ENCODE data around the gene PITPNM3. TPM values are rescaled to one million over a fixed set of nuclear protein-coding genes. Genes with fewer than 3 reads are reported as not detected.

PITPNM3 gene
- total RNA-seq, 2 experiments from 2014 or later = 0.38 to 0.67 TPM

- DNase-seq = no peak
- intact Hi-C loops (cut with micrococcal nuclease) = no loop called here
- H3K9me3 Mint-ChIP-seq = no peaks in the 10 kb centered on the region
- no peak overlapping the region for H3K27ac Mint-ChIP-seq
- H3K4me3 Mint-ChIP-seq = no peak overlapping the region
- H3K4me1 Mint-ChIP-seq (ENCODE audit: low read depth) = peaks cover 8% of the 10 kb centered on the region
- no peaks in the 10 kb centered on the region for H3K27me3 Mint-ChIP-seq (ENCODE audit: low read depth)
- CTCF ChIA-PET = interaction anchor here (0.6 kb wide), 1 partner anchor 7 kb away, joined by 3 read pairs; no protein-coding TSS in a partner anchor
- H3K36me3 Mint-ChIP-seq (ENCODE audit: low read depth) = no peaks in the 10 kb centered on the region
These were observed 91.0 kb downstream of the PITPNM3 start for GRCh38 chr17:6465206-6466003.

DNA sequence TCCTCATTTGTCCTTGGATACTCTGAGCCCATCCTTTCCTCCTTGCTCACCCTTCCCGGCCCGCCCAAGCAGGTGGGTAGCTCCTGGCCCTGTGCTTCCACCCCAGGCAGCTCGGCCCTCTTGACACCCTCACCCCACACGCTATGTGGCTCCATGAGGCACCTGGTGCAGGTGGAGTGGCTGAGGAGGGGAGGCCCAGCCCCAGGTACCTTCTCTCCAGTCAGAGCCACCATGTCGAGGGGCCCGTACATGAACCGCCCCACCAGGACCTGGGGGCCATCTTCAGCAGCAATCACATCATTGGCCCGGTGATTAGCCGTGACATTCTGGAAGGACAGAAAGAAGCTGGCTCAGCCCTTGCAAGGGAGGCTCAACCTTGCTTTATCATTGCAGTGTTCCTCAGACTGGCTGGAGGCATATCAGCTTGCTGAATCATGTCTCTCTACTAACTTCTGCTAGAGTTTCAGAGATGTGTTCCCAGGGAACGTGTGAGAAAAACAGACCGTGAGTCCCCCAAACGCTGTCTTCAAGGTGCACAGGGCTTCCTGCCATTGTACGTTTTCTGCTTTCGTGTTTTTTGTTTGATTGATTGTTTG, 91.8 kb downstream of the PITPNM3 start:
- no peak for DNase-seq
- no peaks in the 10 kb centered on the region for H3K9me3 Mint-ChIP-seq
- no peak overlapping the region for H3K27ac Mint-ChIP-seq
- H3K36me3 Mint-ChIP-seq (ENCODE audit: low read depth) = no peaks in the 10 kb centered on the region
- no peak overlapping the region for H3K4me3 Mint-ChIP-seq
- H3K4me1 Mint-ChIP-seq (ENCODE audit: low read depth) = peaks cover 8% of the 10 kb centered on the region
- no peaks in the 10 kb centered on the region for H3K27me3 Mint-ChIP-seq (ENCODE audit: low read depth)
- intact Hi-C loops (cut with micrococcal nuclease) = no loop called here
- CTCF ChIA-PET = interaction anchor here (0.6 to 0.9 kb wide), 2 partner anchors 8 to 9 kb away, joined by 3 read pairs; no protein-coding TSS in a partner anchor

DNA sequence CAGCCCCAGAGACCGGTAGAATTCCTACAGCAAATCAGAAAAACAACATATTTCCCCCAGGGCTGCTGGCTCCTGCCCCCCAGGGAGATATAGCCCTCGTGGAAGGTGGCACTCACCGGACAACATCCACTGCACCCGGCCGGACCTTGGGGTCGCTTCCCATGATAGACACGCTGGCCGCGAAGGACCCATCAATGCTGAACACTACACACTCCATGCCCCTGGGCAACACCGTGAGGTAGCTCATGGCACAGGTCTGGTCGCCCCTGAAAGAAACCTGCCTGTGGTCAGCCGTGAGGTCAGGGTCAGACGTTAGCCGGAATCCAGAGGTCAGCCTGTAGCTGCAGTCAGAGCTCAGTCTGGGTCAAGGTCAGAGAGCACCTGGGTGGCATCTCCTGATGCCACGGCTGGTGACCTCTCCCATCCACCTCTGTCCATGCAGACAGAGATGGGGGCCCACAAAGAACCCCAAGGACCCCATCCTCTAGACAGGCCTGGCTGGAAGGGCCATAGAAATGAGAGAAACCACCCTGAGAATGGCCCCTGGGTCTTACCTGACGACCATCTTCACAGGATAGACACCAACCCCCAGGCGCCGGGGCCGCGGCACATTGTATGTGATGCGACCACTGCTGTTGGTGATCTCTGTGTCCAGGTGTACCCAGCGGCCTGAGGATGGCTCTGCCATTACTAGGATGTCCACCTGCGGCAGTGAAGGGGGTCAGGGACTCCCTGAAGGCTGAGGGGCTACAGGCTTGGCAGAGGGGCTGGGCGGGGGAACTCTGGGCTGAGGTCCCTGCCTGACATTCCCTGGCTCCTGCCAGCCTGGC, 92.5 kb downstream of the PITPNM3 start:
- CTCF ChIA-PET = interaction anchor here (0.9 kb wide), 1 partner anchor 9 kb away, joined by 3 read pairs; no protein-coding TSS in a partner anchor
- Mint-ChIP-seq H3K9me3 (no peaks in the 10 kb centered on the region), H3K36me3 (ENCODE audit: low read depth) (no peaks in the 10 kb centered on the region), H3K4me1 (ENCODE audit: low read depth) (peaks cover 8% of the 10 kb centered on the region), H3K27ac (no peak overlapping the region), H3K4me3 (no peak overlapping the region), H3K27me3 (ENCODE audit: low read depth) (no peaks in the 10 kb centered on the region)
- intact Hi-C loops (cut with micrococcal nuclease) = no loop called here
- DNase-seq = no peak

GRCh38 chr17:6462692-6463091, 93.7 kb downstream of the PITPNM3 start:
- intact Hi-C loops (cut with micrococcal nuclease) = no loop called here
- no peak overlapping the region for H3K27ac Mint-ChIP-seq
- H3K4me1 Mint-ChIP-seq (ENCODE audit: low read depth) = peaks cover 8% of the 10 kb centered on the region
- H3K36me3 Mint-ChIP-seq (ENCODE audit: low read depth) = no peaks in the 10 kb centered on the region
- H3K4me3 Mint-ChIP-seq = no peak overlapping the region
- no peaks in the 10 kb centered on the region for H3K27me3 Mint-ChIP-seq (ENCODE audit: low read depth)
- DNase-seq = no peak
- no peaks in the 10 kb centered on the region for H3K9me3 Mint-ChIP-seq
- CTCF ChIA-PET = interaction anchor here (1.0 to 1.3 kb wide), 2 partner anchors 9 to 32 kb away, joined by 3 to 4 read pairs; no protein-coding TSS in a partner anchor

DNA sequence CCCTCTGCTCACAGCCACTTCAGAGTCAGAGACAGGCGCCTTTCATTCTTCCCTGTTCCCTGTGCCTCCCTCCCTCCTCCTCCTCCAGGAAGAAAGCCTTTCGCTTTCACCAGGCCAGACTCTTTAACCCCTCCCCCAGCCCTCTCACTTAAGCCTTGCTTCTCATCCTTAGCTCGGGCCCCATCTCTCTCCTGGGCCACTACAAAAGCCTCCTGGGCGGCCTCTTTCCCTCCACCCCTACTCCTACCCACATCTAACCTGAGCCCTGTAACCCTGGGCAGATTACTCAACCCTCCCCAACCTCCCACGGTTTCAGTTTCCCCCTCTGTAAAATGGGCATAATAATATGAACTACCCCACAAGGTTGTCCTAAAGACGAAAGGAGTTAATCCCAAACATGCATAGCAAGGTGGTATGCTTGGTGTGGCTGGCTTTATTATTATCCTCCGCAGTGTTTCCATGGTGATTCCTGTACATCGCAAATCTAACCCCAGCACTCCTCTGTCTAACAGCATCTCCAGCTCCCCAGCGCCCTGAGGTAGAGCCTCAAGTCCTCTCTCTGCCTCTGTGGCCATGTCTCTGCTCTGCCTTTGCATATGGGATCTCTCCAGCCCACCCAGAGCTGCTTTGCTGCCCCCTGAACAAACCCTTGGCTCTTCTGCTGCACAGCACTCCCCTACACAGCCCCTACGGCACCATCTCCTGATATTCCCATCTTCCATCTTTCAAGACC, 94.4 kb downstream of the PITPNM3 start:
- no peaks in the 10 kb centered on the region for H3K36me3 Mint-ChIP-seq (ENCODE audit: low read depth)

GRCh38 chr17:6461246-6461645, 95.1 kb downstream of the PITPNM3 start:
- intact Hi-C loops (cut with micrococcal nuclease) = no loop called here
- H3K4me3 Mint-ChIP-seq = no peak overlapping the region
- H3K27me3 Mint-ChIP-seq (ENCODE audit: low read depth) = no peaks in the 10 kb centered on the region
- H3K9me3 Mint-ChIP-seq = no peaks in the 10 kb centered on the region
- no peaks in the 10 kb centered on the region for H3K36me3 Mint-ChIP-seq (ENCODE audit: low read depth)
- no peak overlapping the region for H3K27ac Mint-ChIP-seq
- peaks cover 13% of the 10 kb centered on the region for H3K4me1 Mint-ChIP-seq (ENCODE audit: low read depth)
- DNase-seq = no peak
- CTCF ChIA-PET = interaction anchor here (1.3 kb wide), 1 partner anchor 11 kb away, joined by 4 read pairs; no protein-coding TSS in a partner anchor

More for the DNA sequence above, 94.4 kb downstream of the PITPNM3 start:
- intact Hi-C loops (cut with micrococcal nuclease) = no loop called here
- CTCF ChIA-PET = interaction anchor here (1.0 to 1.3 kb wide), 2 partner anchors 10 to 33 kb away, joined by 3 to 4 read pairs; no protein-coding TSS in a partner anchor
- H3K4me1 Mint-ChIP-seq (ENCODE audit: low read depth) = peaks cover 11% of the 10 kb centered on the region
- H3K4me3 Mint-ChIP-seq = no peak overlapping the region
- no peak for DNase-seq
- no peaks in the 10 kb centered on the region for H3K9me3 Mint-ChIP-seq
- H3K27ac Mint-ChIP-seq = no peak overlapping the region
- no peaks in the 10 kb centered on the region for H3K27me3 Mint-ChIP-seq (ENCODE audit: low read depth)

GRCh38 chr17:6460531-6461161, 95.7 kb downstream of the PITPNM3 start:
- Mint-ChIP-seq H3K27ac (no peak overlapping the region), H3K4me1 (ENCODE audit: low read depth) (peaks cover 14% of the 10 kb centered on the region), H3K27me3 (ENCODE audit: low read depth) (no peaks in the 10 kb centered on the region), H3K4me3 (no peak overlapping the region), H3K36me3 (ENCODE audit: low read depth) (no peaks in the 10 kb centered on the region), H3K9me3 (no peaks in the 10 kb centered on the region)
- no peak for DNase-seq
- intact Hi-C loops (cut with micrococcal nuclease) = no loop called here
- CTCF ChIA-PET = interaction anchor here (0.7 kb wide), 1 partner anchor 11 kb away, joined by 5 read pairs; no protein-coding TSS in a partner anchor

DNA sequence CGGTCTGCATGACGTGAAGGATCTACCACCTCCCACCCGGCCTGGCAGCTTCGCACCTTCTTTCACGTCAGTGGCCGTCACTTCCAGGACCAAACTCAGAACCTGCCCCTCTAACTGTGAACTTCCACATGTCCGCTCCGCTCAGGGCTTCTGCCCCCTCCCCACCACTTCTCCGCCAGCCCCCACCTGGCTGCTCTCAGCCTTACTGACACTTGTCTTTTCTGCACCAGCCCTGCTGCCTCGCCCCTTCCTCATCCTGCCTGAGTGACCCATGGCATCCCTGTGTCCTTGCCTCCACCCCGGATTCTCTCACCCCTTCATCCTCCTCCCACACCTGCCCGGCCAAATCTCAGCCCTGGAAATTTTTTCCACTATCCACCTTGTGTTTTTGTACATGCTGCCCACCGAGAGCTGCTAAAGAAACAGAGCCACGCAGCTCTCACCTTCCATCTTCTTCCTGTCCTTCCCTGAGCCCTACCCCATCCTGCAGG, 97.8 kb downstream of the PITPNM3 start:
- H3K36me3 Mint-ChIP-seq (ENCODE audit: low read depth) = no peaks in the 10 kb centered on the region
- no peaks in the 10 kb centered on the region for H3K9me3 Mint-ChIP-seq
- intact Hi-C loops (cut with micrococcal nuclease) = no loop called here
- H3K27me3 Mint-ChIP-seq (ENCODE audit: low read depth) = no peaks in the 10 kb centered on the region
- H3K4me1 Mint-ChIP-seq (ENCODE audit: low read depth) = peaks cover 14% of the 10 kb centered on the region
- no peak for DNase-seq
- H3K4me3 Mint-ChIP-seq = no peak overlapping the region
- CTCF ChIA-PET = no interaction called here
- H3K27ac Mint-ChIP-seq = no peak overlapping the region

GRCh38 chr17:6457688-6458459, 98.5 kb downstream of the PITPNM3 start:
- H3K9me3 Mint-ChIP-seq = no peaks in the 10 kb centered on the region
- intact Hi-C loops (cut with micrococcal nuclease) = no loop called here
- H3K36me3 Mint-ChIP-seq (ENCODE audit: low read depth) = no peaks in the 10 kb centered on the region
- CTCF ChIA-PET = no interaction called here
- H3K4me3 Mint-ChIP-seq = no peak overlapping the region
- H3K27ac Mint-ChIP-seq = no peak overlapping the region
- no peaks in the 10 kb centered on the region for H3K27me3 Mint-ChIP-seq (ENCODE audit: low read depth)
- no peak for DNase-seq
- peaks cover 14% of the 10 kb centered on the region for H3K4me1 Mint-ChIP-seq (ENCODE audit: low read depth)

- intact Hi-C loops (cut with micrococcal nuclease) = no loop called here
- no peaks in the 10 kb centered on the region for H3K36me3 Mint-ChIP-seq (ENCODE audit: low read depth)
- CTCF ChIA-PET = no interaction called here
- H3K9me3 Mint-ChIP-seq = no peaks in the 10 kb centered on the region
- H3K4me3 Mint-ChIP-seq = no peak overlapping the region
- no peaks in the 10 kb centered on the region for H3K27me3 Mint-ChIP-seq (ENCODE audit: low read depth)
- no peak for DNase-seq
- peaks cover 11% of the 10 kb centered on the region for H3K4me1 Mint-ChIP-seq (ENCODE audit: low read depth)
- no peak overlapping the region for H3K27ac Mint-ChIP-seq
These were observed 99.3 kb downstream of the PITPNM3 start for GRCh38 chr17:6456914-6457687.

Data from activated naive CD4-positive, alpha-beta T cell treated with anti-CD3 and anti-CD28 coated beads for 36 hours (primary cell).